RCC 7860 (cell line): ENCODE data around the gene PDE8A.

ENCODE experiments used
- DNase-seq: peaks from one replicate; pipeline ENCODE4 v3.0.0-alpha.2; 2015; ENCODE audit warnings: low spot score
- FAIRE-seq: peaks from 2 replicates; lab custom pipeline; 2012; peaks lifted over from hg19 to GRCh38; lab: Jason Lieb, UNC

The PDE8A gene

GRCh38 chr15:85071061-85071460, 89.4 kb downstream of the PDE8A start:
- FAIRE-seq = no peak
- DNase-seq = no peak

GRCh38 chr15:85071504-85071903, 89.8 kb downstream of the PDE8A start:
- no peak for FAIRE-seq
- DNase-seq = no peak

- DNase-seq = no peak
- FAIRE-seq = no peak
Observed at GRCh38 chr15:85072917-85073316, 91.3 kb downstream of the PDE8A start.

GRCh38 chr15:85073556-85074194, 92.0 kb downstream of the PDE8A start:
- FAIRE-seq (no peak), DNase-seq (peak; percentile 36)

GRCh38 chr15:85086855-85087254, 105.2 kb downstream of the PDE8A start:
- no peak for FAIRE-seq

GRCh38 chr15:85088300-85088699, 106.6 kb downstream of the PDE8A start:
- no peak for DNase-seq
- no peak for FAIRE-seq

More at GRCh38 chr15:85086855-85087254, 105.2 kb downstream of the PDE8A start:
- no peak for DNase-seq

GRCh38 chr15:85089929-85090597, 108.4 kb downstream of the PDE8A start:
- no peak for DNase-seq
- no peak for FAIRE-seq

- FAIRE-seq (no peak), DNase-seq (no peak)
Observed at GRCh38 chr15:85091990-85092389, 110.3 kb downstream of the PDE8A start.

GRCh38 chr15:85094685-85095084, 113.0 kb downstream of the PDE8A start:
- DNase-seq = peak; percentile 26
- no peak for FAIRE-seq

GRCh38 chr15:85095566-85095965, 113.9 kb downstream of the PDE8A start:
- no peak for FAIRE-seq
- no peak for DNase-seq

- no peak for FAIRE-seq
Observed at GRCh38 chr15:85097250-85097649, 115.6 kb downstream of the PDE8A start.

GRCh38 chr15:85097725-85098124, 116.1 kb downstream of the PDE8A start:
- FAIRE-seq = no peak
- DNase-seq = no peak

More at GRCh38 chr15:85097250-85097649, 115.6 kb downstream of the PDE8A start:
- no peak for DNase-seq

- DNase-seq = no peak
- no peak for FAIRE-seq
Observed at GRCh38 chr15:85099195-85099803, 117.6 kb downstream of the PDE8A start.

- DNase-seq (no peak), FAIRE-seq (no peak)
Observed at GRCh38 chr15:85100186-85100937, 118.7 kb downstream of the PDE8A start.

- no peak for FAIRE-seq
- no peak for DNase-seq
Observed at GRCh38 chr15:85104584-85104983, 122.9 kb downstream of the PDE8A start.

- DNase-seq (no peak), FAIRE-seq (no peak)
Observed at GRCh38 chr15:85108136-85108535, 126.5 kb downstream of the PDE8A start.

GRCh38 chr15:85109333-85109732, 127.7 kb downstream of the PDE8A start:
- DNase-seq = no peak
- FAIRE-seq = no peak

GRCh38 chr15:85112997-85113396, 131.3 kb downstream of the PDE8A start:
- FAIRE-seq (no peak), DNase-seq (no peak)

GRCh38 chr15:85114886-85115285, 133.2 kb downstream of the PDE8A start:
- no peak for FAIRE-seq

GRCh38 chr15:85116066-85116465, 134.4 kb downstream of the PDE8A start:
- FAIRE-seq (no peak), DNase-seq (no peak)

More at GRCh38 chr15:85114886-85115285, 133.2 kb downstream of the PDE8A start:
- no peak for DNase-seq

GRCh38 chr15:85116494-85116893, 134.8 kb downstream of the PDE8A start:
- no peak for DNase-seq
- FAIRE-seq = no peak
